UCSD-AML1 (cell line): Measurements from ENCODE around the gene AATK.
A peak's percentile ranks its signal among the peaks of the same experiment; 100 is the strongest.

ENCODE experiments used
- DNase-seq: peaks from one replicate; lab custom pipeline; 2025; ENCODE audit not compliant: unreplicated experiment; lab: John Stamatoyannopoulos, UW

Gene AATK

GRCh38 chr17:81166033-81166492 is at the start of gene AATK:
TSS of gene AATK (minus strand) at chr17:81166221. CDS start at chr17:81165992, 229 bp downstream.
- DNase-seq: no peak

DNA sequence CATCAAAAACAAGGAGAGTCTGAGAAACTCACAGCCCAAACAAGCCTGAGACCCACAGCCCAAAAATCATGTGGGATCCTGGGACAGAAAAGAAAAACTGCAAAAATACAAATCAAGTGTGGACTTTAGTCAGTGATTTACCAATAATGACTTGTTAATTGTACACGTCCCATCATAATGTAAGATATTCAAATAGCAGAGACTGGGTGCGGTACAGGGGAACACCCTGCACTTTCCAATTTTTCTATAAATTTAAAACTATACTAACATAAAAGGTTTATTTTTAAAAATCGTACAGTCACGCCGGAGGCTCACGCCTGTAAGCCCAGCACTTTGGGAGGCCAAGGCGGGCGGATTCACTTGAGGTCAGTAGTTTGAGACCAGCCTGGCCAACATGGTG is 48.0 kb upstream of the AATK start:
- no peak for DNase-seq

GRCh38 chr17:81212365-81212764 is 46.3 kb upstream of the AATK start:
- DNase-seq: no peak

GRCh38 chr17:81210868-81211267 is 44.8 kb upstream of the AATK start:
- peak; percentile 56 for DNase-seq

DNA sequence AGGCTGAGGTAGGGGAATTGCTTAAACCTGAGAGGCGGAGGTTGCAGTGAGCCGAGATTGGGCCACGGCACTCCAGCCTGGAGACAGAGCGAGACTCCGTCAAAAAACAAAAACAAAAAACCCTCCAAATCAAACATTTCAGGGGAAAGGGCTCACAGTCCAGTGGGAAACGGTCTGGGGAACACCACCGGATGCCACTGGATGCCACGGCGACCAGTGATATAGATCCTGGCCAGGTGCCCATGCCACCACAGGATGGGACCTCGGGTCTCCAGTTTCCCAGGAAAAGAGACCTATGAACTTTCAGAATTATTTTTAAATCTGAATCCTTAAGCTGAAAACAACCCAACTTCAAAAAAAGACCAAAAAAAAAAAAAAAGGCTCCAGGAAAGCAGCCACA is 44.4 kb upstream of the AATK start:
- DNase-seq: no peak

- no peak for DNase-seq
These were observed 43.1 kb upstream of the AATK start for GRCh38 chr17:81209141-81209540.

- DNase-seq: no peak
These were observed 42.6 kb upstream of the AATK start for GRCh38 chr17:81208651-81209050.

- DNase-seq: no peak
These were observed 41.9 kb upstream of the AATK start for GRCh38 chr17:81207610-81208581.

DNA sequence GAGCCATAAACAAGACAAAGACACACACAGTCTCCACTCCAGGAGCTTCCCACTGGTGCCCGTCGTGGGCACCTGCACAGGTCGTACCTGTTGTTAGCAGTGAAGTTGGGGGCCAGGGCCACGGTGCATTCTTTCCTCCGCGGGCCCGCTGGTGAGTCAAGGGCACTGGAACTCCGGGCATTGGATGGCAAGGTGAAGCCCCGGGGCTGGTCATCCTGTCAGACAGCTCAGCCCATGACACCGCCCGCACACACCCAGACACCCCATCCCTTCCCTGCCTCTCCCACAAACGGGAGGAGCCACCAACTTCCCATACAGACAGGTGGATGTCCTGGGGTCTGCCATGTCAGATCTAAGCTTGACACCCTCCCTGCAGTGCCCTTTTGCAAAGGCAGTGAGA is 40.6 kb upstream of the AATK start:
- DNase-seq: no peak

DNA sequence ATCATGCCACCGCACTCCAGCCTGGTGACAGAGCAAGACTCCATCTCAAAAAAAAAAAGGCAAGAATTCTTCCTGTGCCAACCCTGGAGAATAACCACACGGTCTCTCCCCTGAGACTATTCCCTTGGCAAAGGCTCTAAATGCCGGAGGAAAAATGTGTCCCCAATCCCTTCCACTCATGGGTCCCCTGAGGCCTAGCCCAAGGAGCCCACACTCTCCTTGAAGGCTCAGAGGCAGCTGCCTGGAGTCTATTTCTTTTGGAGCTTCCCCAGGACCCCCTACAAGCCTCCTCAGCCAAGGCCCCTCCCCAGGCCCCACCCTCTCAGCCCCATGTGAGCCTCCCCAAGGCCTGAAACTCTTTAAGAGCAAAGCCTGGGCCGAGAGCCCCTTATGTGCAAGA is 40.1 kb upstream of the AATK start:
- no peak for DNase-seq

GRCh38 chr17:81204578-81204977 is 38.6 kb upstream of the AATK start:
- no peak for DNase-seq

DNA sequence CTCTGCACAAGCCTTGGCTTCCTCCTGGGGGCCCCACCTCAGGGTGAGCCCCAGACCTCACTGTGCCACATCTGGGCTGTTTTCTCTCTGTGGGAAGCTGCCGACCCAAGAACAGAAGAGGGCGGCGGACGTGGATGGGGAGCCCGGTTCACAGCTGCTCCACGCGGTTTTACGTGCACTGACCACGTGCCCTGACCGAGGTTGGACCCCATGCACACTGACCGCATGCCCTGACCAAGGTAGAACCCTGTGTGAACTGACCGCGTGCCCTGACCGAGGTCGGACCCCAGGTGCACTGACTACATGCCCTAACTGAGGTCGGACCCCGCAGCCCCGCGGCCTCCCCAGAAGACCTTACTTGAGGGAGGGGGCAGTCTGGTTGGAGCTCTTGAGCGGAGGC is 37.1 kb upstream of the AATK start:
- DNase-seq: no peak

DNA sequence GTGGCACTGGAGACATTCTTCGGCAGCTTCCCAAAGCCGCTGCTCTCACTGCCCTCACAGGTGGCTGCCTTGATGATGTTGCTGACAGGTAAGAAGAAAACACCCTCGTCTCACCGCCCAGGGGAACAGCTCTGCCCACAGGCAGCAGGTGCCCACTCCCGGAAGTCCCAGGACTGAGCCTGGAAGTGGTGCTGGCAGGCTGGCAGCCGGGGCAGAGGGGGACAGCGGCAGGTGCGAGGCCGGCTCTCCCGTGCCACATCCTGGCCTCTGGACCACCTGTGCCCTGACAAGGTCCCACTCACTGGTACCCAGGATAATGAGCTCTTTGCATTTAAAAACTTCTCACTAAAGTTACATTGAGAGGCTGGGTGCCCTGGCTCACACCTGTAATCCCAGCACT is 36.3 kb upstream of the AATK start:
- no peak for DNase-seq

DNA sequence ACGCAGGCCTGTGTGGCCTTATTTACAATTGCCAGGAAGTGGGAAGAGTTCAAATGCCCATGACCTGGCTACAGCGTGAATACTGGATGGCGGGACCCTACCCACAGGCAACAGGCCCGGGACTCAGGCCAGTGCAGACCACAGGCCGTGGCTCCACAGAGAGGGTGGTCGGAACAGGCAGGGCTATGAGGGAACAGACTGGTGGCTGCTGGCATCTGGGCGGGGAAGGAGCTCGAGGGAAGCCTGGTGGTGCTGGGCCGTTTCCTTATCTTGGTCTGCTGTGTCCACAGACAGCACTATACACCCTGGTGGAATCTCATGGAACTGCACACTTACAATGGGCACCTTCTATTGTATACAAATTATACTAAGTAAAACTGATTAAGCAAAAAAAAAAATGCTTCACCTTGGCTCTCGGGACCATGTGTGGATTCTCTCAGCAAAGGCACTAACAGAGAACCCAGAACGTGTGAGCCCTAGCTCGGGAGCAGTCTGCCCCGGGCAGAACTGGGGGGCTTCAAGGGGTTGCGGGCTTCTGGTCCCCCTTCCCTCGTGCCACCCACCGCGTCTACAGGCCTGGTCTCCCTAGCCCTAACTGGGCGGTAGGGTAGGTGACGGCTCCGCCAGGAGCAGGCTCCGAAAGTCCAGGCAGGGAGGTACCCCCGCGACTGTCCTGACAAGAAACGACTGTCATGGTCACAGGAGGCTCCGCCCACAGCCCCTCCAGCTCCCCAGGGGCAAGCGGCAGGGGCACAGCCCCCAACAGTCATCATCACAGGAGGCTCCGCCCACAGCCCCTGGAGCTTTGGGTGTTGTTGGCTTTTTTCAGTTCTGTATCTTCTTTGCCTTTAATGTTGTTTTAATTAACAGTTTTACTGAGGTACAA is 34.9 kb upstream of the AATK start:
- peak; percentile 74 for DNase-seq

GRCh38 chr17:81200201-81200600 is 34.2 kb upstream of the AATK start:
- no peak for DNase-seq

DNA sequence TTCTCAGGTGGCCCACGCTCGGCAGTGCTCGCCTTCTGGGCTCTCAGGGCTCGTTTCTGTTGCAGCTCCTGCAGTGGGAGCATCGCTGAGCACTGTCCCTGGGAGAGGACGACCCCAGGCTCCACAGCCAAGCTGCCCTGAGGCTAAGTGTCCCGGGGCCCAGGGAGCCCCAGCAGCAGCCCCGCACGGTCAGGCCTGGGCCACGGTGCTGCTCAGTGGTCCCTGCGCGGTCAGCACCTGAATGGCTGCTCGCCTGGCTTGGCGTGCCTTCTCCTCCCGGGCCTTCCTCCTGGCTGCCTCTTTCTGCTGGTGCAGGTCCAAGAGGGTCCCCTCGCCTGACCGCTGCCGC is 33.4 kb upstream of the AATK start:
- no peak for DNase-seq

DNA sequence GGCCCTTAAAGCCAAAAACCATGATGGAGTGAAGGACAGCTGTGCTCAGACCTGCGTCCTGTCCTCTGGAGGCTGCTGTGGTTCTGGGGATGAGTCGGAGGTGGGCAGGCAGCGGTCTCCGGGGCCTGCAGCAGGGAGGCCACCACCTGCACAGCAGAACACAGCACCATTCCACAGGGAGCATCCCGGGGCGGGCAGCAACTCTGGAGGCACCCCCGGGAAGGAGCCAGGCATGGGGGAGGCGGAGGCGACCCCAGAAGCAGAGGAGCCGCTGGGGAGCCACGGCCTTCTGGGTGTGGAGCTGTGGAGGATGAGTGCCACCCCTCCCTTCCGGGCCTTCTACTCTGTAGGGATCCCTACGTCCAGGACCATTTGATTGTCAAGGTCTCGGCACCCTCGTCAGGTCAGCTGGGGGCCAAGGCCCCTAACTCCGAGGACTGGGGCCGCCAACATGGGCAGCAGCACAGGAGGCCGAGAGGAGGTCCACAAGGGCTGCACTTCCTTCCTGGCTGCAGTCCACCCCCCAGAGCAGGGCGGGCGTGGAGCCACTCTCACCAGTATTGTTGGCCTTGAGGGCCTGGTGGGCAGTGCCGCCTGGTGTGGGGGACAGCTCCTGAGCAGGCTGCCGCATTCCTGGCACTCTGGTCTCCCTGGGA is 32.9 kb upstream of the AATK start:
- no peak for DNase-seq

DNA sequence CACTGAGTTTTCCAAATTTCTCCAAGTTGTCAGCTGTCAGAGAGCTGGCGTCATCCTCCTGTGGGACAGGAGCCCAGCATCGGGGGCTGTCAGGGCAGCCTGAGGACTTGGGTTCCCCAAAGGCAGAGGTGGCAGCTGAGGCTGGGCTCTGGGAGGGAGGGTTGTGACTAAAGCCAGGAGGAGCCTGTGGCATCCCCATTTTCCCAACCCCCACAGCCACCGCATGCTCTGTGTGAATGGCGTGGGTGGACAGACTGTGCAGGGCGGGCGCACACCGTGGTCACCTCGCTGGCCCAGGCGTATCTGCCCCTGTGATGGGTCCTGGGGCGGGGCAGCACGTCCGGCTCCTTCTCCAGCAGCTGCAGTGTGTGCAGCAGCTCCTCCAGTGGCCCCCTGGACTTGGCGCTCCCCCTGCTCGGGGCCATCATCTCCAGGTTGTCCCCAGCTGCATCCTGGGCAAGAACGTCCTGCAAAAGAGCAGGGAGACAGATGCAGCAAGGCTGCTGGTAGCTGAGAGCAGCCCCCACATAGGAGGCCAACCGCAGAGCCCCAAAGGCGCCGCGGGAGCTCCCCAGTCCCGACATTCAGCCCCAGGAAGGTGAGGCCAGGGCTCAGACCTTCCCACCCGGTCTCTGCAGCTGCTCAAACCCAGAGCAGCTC is 31.9 kb upstream of the AATK start:
- DNase-seq: no peak

- no peak for DNase-seq
These were observed 31.4 kb upstream of the AATK start for GRCh38 chr17:81197409-81197795.

DNA sequence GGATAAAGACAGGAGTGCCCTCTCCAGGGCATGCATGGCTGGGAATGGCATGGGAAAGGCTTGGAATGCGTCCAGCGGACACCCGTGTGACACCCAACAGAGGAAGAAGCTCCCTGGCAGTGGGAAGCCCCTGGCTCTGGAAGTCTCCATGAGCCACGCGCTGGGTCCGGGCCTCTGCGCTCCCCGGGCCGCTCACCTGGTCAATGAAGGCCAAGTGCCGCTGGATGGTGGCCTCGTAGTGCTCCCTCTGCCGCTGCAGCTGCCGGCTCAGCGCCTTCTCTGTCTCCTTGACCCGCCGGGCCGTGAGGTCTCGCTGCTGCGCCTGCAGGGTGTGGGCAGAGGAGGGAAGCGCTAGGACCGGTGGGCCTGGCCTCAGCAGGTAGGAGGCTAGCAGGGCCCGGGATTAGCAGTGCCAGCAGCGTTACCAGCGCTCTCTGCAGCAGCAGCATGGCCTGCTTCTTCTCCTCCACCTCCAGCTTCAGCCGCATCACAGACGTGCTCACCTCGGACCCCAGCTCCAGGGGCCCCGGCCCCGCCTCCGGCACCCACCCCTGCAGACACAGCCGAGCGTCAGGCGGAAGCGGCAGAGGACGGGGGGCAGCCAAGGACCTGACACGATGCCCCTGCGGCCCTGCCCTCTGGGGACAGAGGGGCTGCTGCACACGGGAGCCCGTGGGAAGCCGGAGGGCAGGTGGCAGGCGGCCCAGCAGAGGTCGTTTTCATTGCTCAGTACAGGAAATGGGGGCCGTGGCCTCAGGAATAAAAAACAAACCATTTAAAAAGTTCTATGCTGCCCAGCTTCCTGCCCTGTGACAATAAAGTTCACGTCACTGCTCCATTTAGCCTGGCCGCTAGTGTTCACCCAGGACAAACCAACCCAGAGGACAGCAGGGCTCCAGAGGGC is 30.7 kb upstream of the AATK start:
- DNase-seq: no peak
